Liver (tissue), 3 donors: ENCODE measurements around the gene ENOX1.

ENCODE experiments used
- ATF3 ChIP-seq: IDR thresholded peaks from 2 replicates; pipeline ENCODE4 v1.6.1; 2016; ENCODE audit warnings: antibody characterized with exemption
- CTCF ChIP-seq: fragments of 150-350 bp; IDR thresholded peaks from 2 replicates; pipeline ENCODE4 v1.5.1; 2017; ENCODE audit warnings: improper control_type of control experiment, low read depth, low read length; ENCODE audit not compliant: missing input control
- TAF1 ChIP-seq: conservative IDR thresholded peaks from 2 replicates; pipeline ENCODE4 v1.6.1; 2016; ENCODE audit warnings: antibody characterized with exemption, mild to moderate bottlenecking
- donor health status: healthy.
- donor health status: healthy.

- no peak for TF ChIP-seq CTCF
- TF ChIP-seq TAF1 = no peak
- TF ChIP-seq ATF3 = no peak
These were observed 605.9 kb downstream of the ENOX1 start for GRCh38 chr13:43180837-43181236.
